ENCODE data around the gene THADA.

THADA gene

GRCh38 chr2:43225788-43226557 lies 369.9 kb downstream of the THADA start:
- peak overlapping the region; percentile 99 to 100 for H3K27ac ChIP-seq (ENCODE audit: low read depth in 2 of 2, low read length in 2 of 2)

GRCh38 chr2:43225093-43225787 lies 370.6 kb downstream of the THADA start:
- Histone ChIP-seq H3K27me3 (ENCODE audit: control insufficient read depth in 2 of 2, insufficient read depth in 2 of 2, low read length in 2 of 2) (no peaks in the 10 kb centered on the region), H3K9me3 (ENCODE audit: control insufficient read depth in 2 of 2, low read length in 2 of 2) (no peaks in the 10 kb centered on the region), H3K4me1 (ENCODE audit: control insufficient read depth in 2 of 2, insufficient read depth in 2 of 2, low read length in 2 of 2) (peaks cover 28 to 44% of the 10 kb centered on the region in 2 donors), H3K27ac (ENCODE audit: low read depth in 2 of 2, low read length in 2 of 2) (peak overlapping the region; percentile 99 to 100), H3K9ac (ENCODE audit: low read depth in 1 of 2, low read length in 2 of 2) (peak overlapping the region; percentile 95 to 99), H3K36me3 (ENCODE audit: control insufficient read depth in 2 of 2, insufficient read depth in 2 of 2, low read length in 2 of 2) (peaks cover 23 to 36% of the 10 kb centered on the region in 2 donors), H3K4me3 (ENCODE audit: low read length in 2 of 2) (peak overlapping the region; percentile 95 to 99)

More at GRCh38 chr2:43225788-43226557, 369.9 kb downstream of the THADA start:
- Histone ChIP-seq H3K36me3 (ENCODE audit: control insufficient read depth in 2 of 2, insufficient read depth in 2 of 2, low read length in 2 of 2) (peaks cover 23 to 39% of the 10 kb centered on the region in 2 donors), H3K27me3 (ENCODE audit: control insufficient read depth in 2 of 2, insufficient read depth in 2 of 2, low read length in 2 of 2) (no peaks in the 10 kb centered on the region), H3K9ac (ENCODE audit: low read depth in 1 of 2, low read length in 2 of 2) (peak overlapping the region; percentile 95 to 99), H3K4me1 (ENCODE audit: control insufficient read depth in 2 of 2, insufficient read depth in 2 of 2, low read length in 2 of 2) (peaks cover 22 to 41% of the 10 kb centered on the region in 2 donors), H3K4me3 (ENCODE audit: low read length in 2 of 2) (peak overlapping the region; percentile 95 to 99), H3K9me3 (ENCODE audit: control insufficient read depth in 2 of 2, low read length in 2 of 2) (no peaks in the 10 kb centered on the region)

- H3K4me3 ChIP-seq (ENCODE audit: low read length in 2 of 2) = peak overlapping the region; percentile 95 to 99
- peak overlapping the region; percentile 95 to 99 for H3K9ac ChIP-seq (ENCODE audit: low read depth in 1 of 2, low read length in 2 of 2)
- peaks cover 28 to 43% of the 10 kb centered on the region in 2 donors for H3K4me1 ChIP-seq (ENCODE audit: control insufficient read depth in 2 of 2, insufficient read depth in 2 of 2, low read length in 2 of 2)
- H3K27ac ChIP-seq (ENCODE audit: low read depth in 2 of 2, low read length in 2 of 2) = peak overlapping the region; percentile 99 to 100
- no peaks in the 10 kb centered on the region for H3K27me3 ChIP-seq (ENCODE audit: control insufficient read depth in 2 of 2, insufficient read depth in 2 of 2, low read length in 2 of 2)
- H3K36me3 ChIP-seq (ENCODE audit: control insufficient read depth in 2 of 2, insufficient read depth in 2 of 2, low read length in 2 of 2) = peaks cover 23 to 36% of the 10 kb centered on the region in 2 donors
- no peaks in the 10 kb centered on the region for H3K9me3 ChIP-seq (ENCODE audit: control insufficient read depth in 2 of 2, low read length in 2 of 2)
These were observed 371.2 kb downstream of the THADA start for GRCh38 chr2:43224571-43225092.

GRCh38 chr2:43224131-43224570 lies 371.7 kb downstream of the THADA start:
- Histone ChIP-seq H3K4me1 (ENCODE audit: control insufficient read depth in 2 of 2, insufficient read depth in 2 of 2, low read length in 2 of 2) (peaks cover 28 to 42% of the 10 kb centered on the region in 2 donors), H3K9me3 (ENCODE audit: control insufficient read depth in 2 of 2, low read length in 2 of 2) (no peaks in the 10 kb centered on the region), H3K9ac (ENCODE audit: low read depth in 1 of 2, low read length in 2 of 2) (peak overlapping the region; percentile 95 to 99), H3K27ac (ENCODE audit: low read depth in 2 of 2, low read length in 2 of 2) (peak overlapping the region; percentile 99 to 100), H3K27me3 (ENCODE audit: control insufficient read depth in 2 of 2, insufficient read depth in 2 of 2, low read length in 2 of 2) (no peaks in the 10 kb centered on the region), H3K4me3 (ENCODE audit: low read length in 2 of 2) (peak overlapping the region; percentile 95 to 99), H3K36me3 (ENCODE audit: control insufficient read depth in 2 of 2, insufficient read depth in 2 of 2, low read length in 2 of 2) (peaks cover 23 to 36% of the 10 kb centered on the region in 2 donors)

- H3K9me3 ChIP-seq (ENCODE audit: control insufficient read depth in 2 of 2, low read length in 2 of 2) = no peaks in the 10 kb centered on the region
- peak overlapping the region; percentile 95 to 99 for H3K9ac ChIP-seq (ENCODE audit: low read depth in 1 of 2, low read length in 2 of 2)
- H3K4me3 ChIP-seq (ENCODE audit: low read length in 2 of 2) = peak overlapping the region; percentile 95 to 99
- peaks cover 28 to 42% of the 10 kb centered on the region in 2 donors for H3K4me1 ChIP-seq (ENCODE audit: control insufficient read depth in 2 of 2, insufficient read depth in 2 of 2, low read length in 2 of 2)
- H3K27me3 ChIP-seq (ENCODE audit: control insufficient read depth in 2 of 2, insufficient read depth in 2 of 2, low read length in 2 of 2) = no peaks in the 10 kb centered on the region
- peaks cover 23 to 36% of the 10 kb centered on the region in 2 donors for H3K36me3 ChIP-seq (ENCODE audit: control insufficient read depth in 2 of 2, insufficient read depth in 2 of 2, low read length in 2 of 2)
- peak overlapping the region; percentile 99 to 100 for H3K27ac ChIP-seq (ENCODE audit: low read depth in 2 of 2, low read length in 2 of 2)
These were observed 372.3 kb downstream of the THADA start for GRCh38 chr2:43223521-43224001.

GRCh38 chr2:43222475-43223309 lies 373.1 kb downstream of the THADA start:
- peak overlapping the region; percentile 99 to 100 for H3K27ac ChIP-seq (ENCODE audit: low read depth in 2 of 2, low read length in 2 of 2)
- no peaks in the 10 kb centered on the region for H3K9me3 ChIP-seq (ENCODE audit: control insufficient read depth in 2 of 2, low read length in 2 of 2)
- peaks cover 23 to 36% of the 10 kb centered on the region in 2 donors for H3K36me3 ChIP-seq (ENCODE audit: control insufficient read depth in 2 of 2, insufficient read depth in 2 of 2, low read length in 2 of 2)
- peak overlapping the region; percentile 95 to 99 for H3K9ac ChIP-seq (ENCODE audit: low read depth in 1 of 2, low read length in 2 of 2)
- H3K27me3 ChIP-seq (ENCODE audit: control insufficient read depth in 2 of 2, insufficient read depth in 2 of 2, low read length in 2 of 2) = no peaks in the 10 kb centered on the region
- peak overlapping the region; percentile 95 to 99 for H3K4me3 ChIP-seq (ENCODE audit: low read length in 2 of 2)
- H3K4me1 ChIP-seq (ENCODE audit: control insufficient read depth in 2 of 2, insufficient read depth in 2 of 2, low read length in 2 of 2) = peaks cover 27 to 42% of the 10 kb centered on the region in 2 donors

- H3K27me3 ChIP-seq (ENCODE audit: control insufficient read depth in 2 of 2, insufficient read depth in 2 of 2, low read length in 2 of 2) = no peaks in the 10 kb centered on the region
- peaks cover 23 to 36% of the 10 kb centered on the region in 2 donors for H3K36me3 ChIP-seq (ENCODE audit: control insufficient read depth in 2 of 2, insufficient read depth in 2 of 2, low read length in 2 of 2)
- no peaks in the 10 kb centered on the region for H3K9me3 ChIP-seq (ENCODE audit: control insufficient read depth in 2 of 2, low read length in 2 of 2)
- peak overlapping the region; percentile 95 to 99 for H3K4me3 ChIP-seq (ENCODE audit: low read length in 2 of 2)
- peaks cover 30 to 46% of the 10 kb centered on the region in 2 donors for H3K4me1 ChIP-seq (ENCODE audit: control insufficient read depth in 2 of 2, insufficient read depth in 2 of 2, low read length in 2 of 2)
- H3K27ac ChIP-seq (ENCODE audit: low read depth in 2 of 2, low read length in 2 of 2) = peak overlapping the region; percentile 99 to 100
- H3K9ac ChIP-seq (ENCODE audit: low read depth in 1 of 2, low read length in 2 of 2) = peak overlapping the region; percentile 95 to 99
These were observed 373.9 kb downstream of the THADA start for GRCh38 chr2:43221763-43222474.

- Histone ChIP-seq H3K9ac (ENCODE audit: low read depth in 1 of 2, low read length in 2 of 2) (peak overlapping the region; percentile 95 to 99), H3K9me3 (ENCODE audit: control insufficient read depth in 2 of 2, low read length in 2 of 2) (no peaks in the 10 kb centered on the region), H3K4me3 (ENCODE audit: low read length in 2 of 2) (peak overlapping the region; percentile 95 to 99), H3K4me1 (ENCODE audit: control insufficient read depth in 2 of 2, insufficient read depth in 2 of 2, low read length in 2 of 2) (peaks cover 30 to 46% of the 10 kb centered on the region in 2 donors), H3K36me3 (ENCODE audit: control insufficient read depth in 2 of 2, insufficient read depth in 2 of 2, low read length in 2 of 2) (peaks cover 23 to 36% of the 10 kb centered on the region in 2 donors), H3K27ac (ENCODE audit: low read depth in 2 of 2, low read length in 2 of 2) (peak overlapping the region; percentile 99 to 100), H3K27me3 (ENCODE audit: control insufficient read depth in 2 of 2, insufficient read depth in 2 of 2, low read length in 2 of 2) (no peaks in the 10 kb centered on the region)
These were observed 374.6 kb downstream of the THADA start for GRCh38 chr2:43221124-43221762.
